K562 (cell line): ENCODE results near the gene SFXN5.

Source experiments
- BCLAF1 ChIP-seq, 2 experiments: fragments of 450-650 bp in 1 of 2; IDR thresholded peaks; 2 replicates each; pipeline ENCODE4 v1.6.1; 2011 to 2017; ENCODE audit warnings: low read depth in 2 of 2, antibody characterized with exemption in 1 of 2, borderline replicate concordance in 1 of 2, low read length in 1 of 2, mild to moderate bottlenecking in 1 of 2, mixed read lengths in 1 of 2; ENCODE audit not compliant: control insufficient read depth in 1 of 2
- CHD2 ChIP-seq: IDR thresholded peaks from 2 replicates; pipeline ENCODE4 v1.6.1; 2011; ENCODE audit warnings: low read depth, low read length
- CREB3L1 ChIP-seq: fragments of 450-650 bp; IDR thresholded peaks from 2 replicates; pipeline ENCODE4 v1.6.1; 2014; ENCODE audit warnings: low read depth, mild to moderate bottlenecking, moderate library complexity, borderline replicate concordance

GRCh38 chr2:72917877-72918553 is 153.5 kb downstream of the SFXN5 start:
- TF ChIP-seq CHD2 (no peak), CREB3L1 (no peak), BCLAF1 (IDR thresholded peaks at IDR 0.05; ENCODE audit: borderline replicate concordance in 1 of 2, control insufficient read depth in 1 of 2, low read depth in 2 of 2, low read length in 1 of 2) (no peak)
